Duodenal mucosa (tissue), 2 donors: ENCODE data around the gene PPOX.
A peak's percentile ranks its signal among the peaks of the same experiment; 100 is the strongest.

Source experiments
- H3K27ac ChIP-seq: one replicate; pipeline ENCODE4 v1.7.0; 2013; ENCODE audit warnings: low read depth, low read length
- H3K27me3 ChIP-seq, 2 donors: one replicate each; pipeline ENCODE4 v1.7.0; 2013; ENCODE audit warnings: low read length in 2 of 2, control low read depth in 1 of 2; ENCODE audit not compliant: insufficient read depth in 2 of 2, control insufficient read depth in 1 of 2
- H3K36me3 ChIP-seq, 2 donors: one replicate each; pipeline ENCODE4 v1.7.0; 2013; ENCODE audit warnings: low read length in 2 of 2, control low read depth in 1 of 2; ENCODE audit not compliant: insufficient read depth in 2 of 2, control insufficient read depth in 1 of 2
- H3K4me1 ChIP-seq, 2 donors: one replicate each; pipeline ENCODE4 v1.7.0; 2013; ENCODE audit warnings: low read length in 2 of 2, control low read depth in 1 of 2; ENCODE audit not compliant: insufficient read depth in 2 of 2, control insufficient read depth in 1 of 2
- H3K4me3 ChIP-seq, 2 donors: one replicate each; pipeline ENCODE4 v1.7.0; 2013; ENCODE audit warnings: low read length in 2 of 2, low read depth in 1 of 2
- H3K9ac ChIP-seq, 2 donors: one replicate each; pipeline ENCODE4 v1.7.0; 2013; ENCODE audit warnings: low read length in 2 of 2, low read depth in 1 of 2
- H3K9me3 ChIP-seq, 2 donors: one replicate each; pipeline ENCODE4 v1.7.0; 2013; ENCODE audit warnings: low read length in 2 of 2, control low read depth in 1 of 2; ENCODE audit not compliant: control insufficient read depth in 1 of 2

Gene PPOX

GRCh38 chr1:161165742-161166668, at the start of gene PPOX:
Gene PPOX, plus strand, starts transcription at chr1:161166426. Its CDS starts 422 bp downstream, at chr1:161166848.
- Histone ChIP-seq H3K36me3 (peaks cover 14 to 58% of the 10 kb centered on the region in 2 donors), H3K27ac (peak within 1 kb of the TSS; percentile 95), H3K9ac (peak within 1 kb of the TSS; percentile 83 to 89), H3K9me3 (no peaks in the 10 kb centered on the region), H3K27me3 (no peaks in the 10 kb centered on the region), H3K4me1 (peaks cover 11 to 30% of the 10 kb centered on the region in 2 donors), H3K4me3 (peak within 1 kb of the TSS; percentile 97)

- Histone ChIP-seq H3K9ac (peak within 1 kb of the TSS; percentile 99), H3K4me3 (peak within 1 kb of the TSS; percentile 92 to 100), H3K9me3 (no peaks in the 10 kb centered on the region), H3K36me3 (peaks cover 29 to 39% of the 10 kb centered on the region in 2 donors), H3K27ac (peak within 1 kb of the TSS; percentile 95), H3K4me1 (peaks cover 33 to 60% of the 10 kb centered on the region in 2 donors), H3K27me3 (no peaks in the 10 kb centered on the region)
Observed at GRCh38 chr1:161117759-161118581, 48.3 kb upstream of the PPOX start, which contains the start of the genes NIT1 and PFDN2. Gene NIT1, plus strand, starts transcription at chr1:161118105. Its CDS starts 72 bp downstream, at chr1:161118177. Gene PFDN2, minus strand, starts transcription at chr1:161118037. Its CDS starts 11 bp downstream, at chr1:161118026.

GRCh38 chr1:161119092-161119903, 46.9 kb upstream of the PPOX start:
- Histone ChIP-seq H3K4me1 (peaks cover 33 to 50% of the 10 kb centered on the region in 2 donors), H3K4me3 (peak overlapping the region; percentile 92 to 100), H3K27me3 (no peaks in the 10 kb centered on the region), H3K36me3 (peaks cover 37 to 47% of the 10 kb centered on the region in 2 donors), H3K9ac (peak overlapping the region; percentile 99), H3K27ac (peak overlapping the region; percentile 95), H3K9me3 (no peaks in the 10 kb centered on the region)

- Histone ChIP-seq H3K4me3 (no peak overlapping the region), H3K4me1 (peaks cover 27 to 35% of the 10 kb centered on the region in 2 donors), H3K9ac (no peak overlapping the region), H3K27me3 (no peaks in the 10 kb centered on the region), H3K9me3 (no peaks in the 10 kb centered on the region), H3K36me3 (peaks cover 42 to 58% of the 10 kb centered on the region in 2 donors), H3K27ac (no peak overlapping the region)
Observed at GRCh38 chr1:161121042-161121650, 45.1 kb upstream of the PPOX start.

- Histone ChIP-seq H3K9me3 (no peaks in the 10 kb centered on the region), H3K9ac (no peak overlapping the region), H3K4me1 (peaks cover 22 to 28% of the 10 kb centered on the region in 2 donors), H3K4me3 (no peak overlapping the region), H3K36me3 (peaks cover 46 to 62% of the 10 kb centered on the region in 2 donors), H3K27me3 (no peaks in the 10 kb centered on the region), H3K27ac (no peak overlapping the region)
Observed at GRCh38 chr1:161121834-161122233, 44.4 kb upstream of the PPOX start.

GRCh38 chr1:161122967-161123366, 43.3 kb upstream of the PPOX start:
- H3K9ac ChIP-seq: no peak overlapping the region
- H3K4me1 ChIP-seq: peaks cover 22 to 31% of the 10 kb centered on the region in 2 donors
- peaks cover 53 to 71% of the 10 kb centered on the region in 2 donors for H3K36me3 ChIP-seq
- no peaks in the 10 kb centered on the region for H3K9me3 ChIP-seq
- H3K27me3 ChIP-seq: no peaks in the 10 kb centered on the region
- H3K4me3 ChIP-seq: no peak overlapping the region
- H3K27ac ChIP-seq: no peak overlapping the region

- Histone ChIP-seq H3K27me3 (no peaks in the 10 kb centered on the region), H3K9ac (peak overlapping the region in 1 of 2 donors; percentile 25), H3K4me3 (no peak overlapping the region), H3K36me3 (peaks cover 34 to 63% of the 10 kb centered on the region in 2 donors), H3K27ac (no peak overlapping the region), H3K9me3 (no peaks in the 10 kb centered on the region), H3K4me1 (peaks cover 18 to 19% of the 10 kb centered on the region in 2 donors)
Observed at GRCh38 chr1:161127649-161128048, 38.6 kb upstream of the PPOX start.

- no peaks in the 10 kb centered on the region for H3K9me3 ChIP-seq
- no peak overlapping the region for H3K4me3 ChIP-seq
- no peak overlapping the region for H3K9ac ChIP-seq
- no peaks in the 10 kb centered on the region for H3K27me3 ChIP-seq
- H3K4me1 ChIP-seq: peaks cover 23% of the 10 kb centered on the region in 2 donors
- H3K36me3 ChIP-seq: peaks cover 27 to 52% of the 10 kb centered on the region in 2 donors
- H3K27ac ChIP-seq: no peak overlapping the region
Observed at GRCh38 chr1:161128591-161129420, 37.4 kb upstream of the PPOX start.
